ENCODE results near the gene MBNL1.

DNA sequence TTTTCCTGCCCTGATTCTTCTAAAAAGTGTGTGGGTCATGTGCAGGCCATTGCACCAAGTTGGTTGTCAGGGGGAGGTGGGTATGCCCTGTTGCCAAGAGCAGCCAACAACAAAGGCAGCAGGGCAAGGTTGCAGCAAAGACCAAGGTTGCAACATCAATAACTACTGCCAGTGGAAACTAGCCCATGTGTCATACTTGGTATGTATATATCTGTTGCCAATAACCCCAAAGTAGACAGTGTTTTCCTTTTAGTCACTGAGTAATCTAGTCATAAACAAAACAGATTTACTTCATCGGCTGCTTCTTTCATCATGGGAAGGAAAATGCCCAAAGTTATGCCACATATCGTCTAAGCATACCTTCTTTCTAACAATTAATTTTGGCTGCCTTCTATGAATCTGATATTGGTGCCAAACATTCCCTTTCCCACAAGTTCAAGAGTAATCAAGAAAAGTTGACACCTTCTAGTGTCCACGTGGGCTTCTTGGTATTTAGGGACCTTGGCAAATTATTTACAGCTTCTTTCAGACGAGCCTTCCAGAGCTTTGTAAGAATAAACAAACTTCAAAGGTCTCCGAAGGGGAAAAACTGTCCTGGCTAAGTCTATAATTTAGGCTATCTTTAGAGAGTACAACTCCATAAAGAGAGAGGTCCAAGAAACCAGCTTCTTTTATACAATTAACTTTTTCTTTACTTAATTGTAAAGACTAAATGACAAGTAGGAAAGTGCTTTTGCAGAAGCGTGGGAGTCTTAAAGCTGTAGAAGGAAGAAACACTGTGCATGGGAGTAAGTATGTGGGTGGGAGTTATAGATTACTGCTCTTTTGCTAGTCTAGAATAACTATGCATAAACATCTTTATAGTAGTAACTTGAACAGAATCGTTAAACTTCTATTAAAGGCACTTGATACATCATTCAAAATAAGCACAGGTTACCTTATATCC, 10.0 kb upstream of the MBNL1 start:
- TF ChIP-seq, protein P1, sequence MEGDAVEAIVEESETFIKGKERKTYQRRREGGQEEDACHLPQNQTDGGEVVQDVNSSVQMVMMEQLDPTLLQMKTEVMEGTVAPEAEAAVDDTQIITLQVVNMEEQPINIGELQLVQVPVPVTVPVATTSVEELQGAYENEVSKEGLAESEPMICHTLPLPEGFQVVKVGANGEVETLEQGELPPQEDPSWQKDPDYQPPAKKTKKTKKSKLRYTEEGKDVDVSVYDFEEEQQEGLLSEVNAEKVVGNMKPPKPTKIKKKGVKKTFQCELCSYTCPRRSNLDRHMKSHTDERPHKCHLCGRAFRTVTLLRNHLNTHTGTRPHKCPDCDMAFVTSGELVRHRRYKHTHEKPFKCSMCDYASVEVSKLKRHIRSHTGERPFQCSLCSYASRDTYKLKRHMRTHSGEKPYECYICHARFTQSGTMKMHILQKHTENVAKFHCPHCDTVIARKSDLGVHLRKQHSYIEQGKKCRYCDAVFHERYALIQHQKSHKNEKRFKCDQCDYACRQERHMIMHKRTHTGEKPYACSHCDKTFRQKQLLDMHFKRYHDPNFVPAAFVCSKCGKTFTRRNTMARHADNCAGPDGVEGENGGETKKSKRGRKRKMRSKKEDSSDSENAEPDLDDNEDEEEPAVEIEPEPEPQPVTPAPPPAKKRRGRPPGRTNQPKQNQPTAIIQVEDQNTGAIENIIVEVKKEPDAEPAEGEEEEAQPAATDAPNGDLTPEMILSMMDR (IDR thresholded peaks at IDR 0.05), result no peak
- TF ChIP-seq EZH2 (IDR thresholded peaks at IDR 0.05) (no peak), EZH2phosphoT487 (IDR thresholded peaks at IDR 0.05) (no peak)

Data from neural progenitor cell (in vitro differentiated cells).